ENCODE data around the gene ECM1. TPM values are rescaled to one million over a fixed set of nuclear protein-coding genes. Genes with fewer than 3 reads are reported as not detected.

The ECM1 gene
- total RNA-seq, 1 experiment from 2014 or later: 1.4 TPM

GRCh38 chr1:150469291-150469690, 38.6 kb upstream of the ECM1 start:
- Histone ChIP-seq H3K4me1 (ENCODE audit: insufficient read depth, low read length) (no peaks in the 10 kb centered on the region; the same call in 1 of the 2 replicates), H4K5ac (ENCODE audit: insufficient read length, low read depth, low read length) (no peak overlapping the region), H4K91ac (ENCODE audit: insufficient read length, low read depth, low read length) (no peak overlapping the region), H2AFZ (ENCODE audit: low read length) (no peak overlapping the region), H2BK120ac (ENCODE audit: low read depth, low read length, poor library complexity, severe bottlenecking) (no peak overlapping the region), H3T11ph (ENCODE audit: low read length) (no peak overlapping the region), H3K9me3 (ENCODE audit: control insufficient read depth, low read depth, low read length) (no peaks in the 10 kb centered on the region), H3K4me2 (ENCODE audit: insufficient read depth, insufficient read length, low read length) (no peak overlapping the region), H3K27me3 (ENCODE audit: insufficient read depth, low read length) (no peaks in the 10 kb centered on the region), H3K4ac (ENCODE audit: low read depth, low read length) (no peak overlapping the region), H4K8ac (replicated peaks; ENCODE audit: insufficient read length, low read depth, low read length) (no peak overlapping the region), H2AK5ac (ENCODE audit: insufficient read length, low read length) (no peak overlapping the region), H2BK5ac (ENCODE audit: insufficient read length, low read length) (no peak overlapping the region), H2BK15ac (ENCODE audit: low read depth, low read length) (no peak overlapping the region), H3K23me2 (ENCODE audit: insufficient read length, low read depth, low read length, poor library complexity, severe bottlenecking) (no peaks in the 10 kb centered on the region), H3K56ac (ENCODE audit: insufficient read length, low read depth, low read length) (no peak overlapping the region), H3K23ac (ENCODE audit: insufficient read length, low read depth, low read length) (no peak overlapping the region), H3K79me2 (ENCODE audit: insufficient read depth, low read length) (no peaks in the 10 kb centered on the region), H2BK12ac (ENCODE audit: insufficient read length, low read depth, low read length) (no peak overlapping the region), H3K14ac (ENCODE audit: insufficient read depth, low read length) (no peak overlapping the region), H2BK20ac (ENCODE audit: low read depth, low read length, poor library complexity, severe bottlenecking) (no peak overlapping the region), H3K9ac (ENCODE audit: extremely low read depth, insufficient read length, low read length) (no peak overlapping the region), H3K27ac (ENCODE audit: insufficient read length, low read depth, low read length) (no peak overlapping the region), H3K79me1 (ENCODE audit: insufficient read depth, low read depth, low read length, poor library complexity, severe bottlenecking) (no peaks in the 10 kb centered on the region), H4K20me1 (ENCODE audit: control insufficient read depth, insufficient read depth, insufficient read length) (no peaks in the 10 kb centered on the region), H3K18ac (ENCODE audit: insufficient read length, low read depth, low read length) (no peak overlapping the region)
- Mint-ChIP-seq H3K4me3 (no peak overlapping the region), H3K27ac (no peak overlapping the region; a peak in 1 of 7 replicates), H3K9me3 (no peaks in the 10 kb centered on the region), H3K27me3 (ENCODE audit: low read depth) (no peaks in the 10 kb centered on the region), H3K4me1 (peaks cover 9 to 16% of the 10 kb centered on the region in 2 experiments), H3K36me3 (ENCODE audit: insufficient read depth in 1 of 3, low read depth in 3 of 3) (peaks cover 32 to 61% (median 49%) of the 10 kb centered on the region in 3 experiments)
- no peak for DNase-seq
- no CpG with 5 or more reads among the region's 1 CpG for WGBS (ENCODE audit: extremely low coverage, insufficient read length, low lambda C conversion rate)
- TF ChIP-seq CTCF (conservative IDR thresholded peaks at IDR 0.05): no peak

Measured in H9 (cell line).